Measurements from ENCODE around the gene PRPF40A.

The PRPF40A gene

GRCh38 chr2:152623775-152624174, 93.5 kb downstream of the PRPF40A start:
- Mint-ChIP-seq H3K36me3 (ENCODE audit: low read depth) (no peaks in the 10 kb centered on the region), H3K9me3 (no peaks in the 10 kb centered on the region), H3K4me1 (ENCODE audit: low read depth) (no peaks in the 10 kb centered on the region), H3K4me3 (no peak overlapping the region), H3K27me3 (peaks cover 4% of the 10 kb centered on the region), H3K27ac (no peak overlapping the region)

GRCh38 chr2:152623076-152623740, 94.1 kb downstream of the PRPF40A start:
- Mint-ChIP-seq H3K9me3 (no peaks in the 10 kb centered on the region), H3K36me3 (ENCODE audit: low read depth) (no peaks in the 10 kb centered on the region), H3K4me1 (ENCODE audit: low read depth) (no peaks in the 10 kb centered on the region), H3K4me3 (no peak overlapping the region), H3K27me3 (peaks cover 4% of the 10 kb centered on the region), H3K27ac (no peak overlapping the region)

GRCh38 chr2:152622219-152622618, 95.0 kb downstream of the PRPF40A start:
- Mint-ChIP-seq H3K27ac (no peak overlapping the region), H3K4me3 (no peak overlapping the region), H3K27me3 (peaks cover 4% of the 10 kb centered on the region), H3K9me3 (no peaks in the 10 kb centered on the region), H3K36me3 (ENCODE audit: low read depth) (no peaks in the 10 kb centered on the region), H3K4me1 (ENCODE audit: low read depth) (no peaks in the 10 kb centered on the region)

- H3K9me3 Mint-ChIP-seq = no peaks in the 10 kb centered on the region
- no peaks in the 10 kb centered on the region for H3K4me1 Mint-ChIP-seq (ENCODE audit: low read depth)
- H3K27ac Mint-ChIP-seq = no peak overlapping the region
- no peak overlapping the region for H3K4me3 Mint-ChIP-seq
- peaks cover 4% of the 10 kb centered on the region for H3K27me3 Mint-ChIP-seq
- no peaks in the 10 kb centered on the region for H3K36me3 Mint-ChIP-seq (ENCODE audit: low read depth)
These were observed 96.3 kb downstream of the PRPF40A start for GRCh38 chr2:152620985-152621384.

DNA sequence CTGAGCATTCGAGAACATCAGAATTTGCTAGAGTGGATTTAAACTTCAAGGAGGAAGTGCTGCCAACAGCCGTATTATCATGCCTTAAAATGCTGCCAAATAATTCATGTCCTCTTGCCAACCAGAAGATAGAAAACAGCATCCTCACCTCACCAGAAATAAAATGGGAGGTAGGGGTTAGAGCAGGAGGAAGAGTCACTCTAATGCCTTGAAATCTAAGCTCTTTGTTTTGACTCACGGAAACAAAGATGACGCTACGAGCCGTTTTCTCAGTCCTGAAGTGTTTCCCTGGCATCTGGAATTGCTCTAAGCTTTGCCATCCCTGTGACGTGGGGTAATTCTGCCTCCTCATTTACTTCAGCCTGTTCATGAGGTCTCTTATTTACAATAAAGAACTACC, 97.1 kb downstream of the PRPF40A start:
- no peaks in the 10 kb centered on the region for H3K9me3 Mint-ChIP-seq
- no peak overlapping the region for H3K4me3 Mint-ChIP-seq
- no peak overlapping the region for H3K27ac Mint-ChIP-seq
- H3K27me3 Mint-ChIP-seq = peaks cover 4% of the 10 kb centered on the region
- H3K4me1 Mint-ChIP-seq (ENCODE audit: low read depth) = no peaks in the 10 kb centered on the region
- H3K36me3 Mint-ChIP-seq (ENCODE audit: low read depth) = no peaks in the 10 kb centered on the region

DNA sequence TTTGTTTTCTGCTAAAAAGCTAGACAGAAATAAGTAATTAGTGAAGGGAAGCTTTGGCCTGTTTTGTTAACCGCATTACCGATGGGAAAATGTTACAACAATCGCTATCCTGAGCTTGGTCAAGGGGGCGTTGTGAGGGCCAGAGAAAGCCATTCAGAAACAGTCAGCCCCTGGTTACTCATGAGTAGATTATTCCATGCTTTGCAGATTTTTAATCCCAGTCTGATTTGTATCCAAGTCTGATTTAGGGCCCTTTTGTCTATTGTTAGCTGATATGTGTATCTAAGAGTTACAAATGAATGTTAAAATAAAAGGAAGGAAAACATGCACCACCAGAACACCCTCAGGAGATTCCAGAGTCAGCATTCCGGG, 99.1 kb downstream of the PRPF40A start:
- H3K9me3 Mint-ChIP-seq = no peaks in the 10 kb centered on the region
- no peaks in the 10 kb centered on the region for H3K36me3 Mint-ChIP-seq (ENCODE audit: low read depth)
- H3K4me1 Mint-ChIP-seq (ENCODE audit: low read depth) = peaks cover 9% of the 10 kb centered on the region
- H3K27me3 Mint-ChIP-seq = no peaks in the 10 kb centered on the region
- H3K4me3 Mint-ChIP-seq = no peak overlapping the region
- H3K27ac Mint-ChIP-seq = no peak overlapping the region

DNA sequence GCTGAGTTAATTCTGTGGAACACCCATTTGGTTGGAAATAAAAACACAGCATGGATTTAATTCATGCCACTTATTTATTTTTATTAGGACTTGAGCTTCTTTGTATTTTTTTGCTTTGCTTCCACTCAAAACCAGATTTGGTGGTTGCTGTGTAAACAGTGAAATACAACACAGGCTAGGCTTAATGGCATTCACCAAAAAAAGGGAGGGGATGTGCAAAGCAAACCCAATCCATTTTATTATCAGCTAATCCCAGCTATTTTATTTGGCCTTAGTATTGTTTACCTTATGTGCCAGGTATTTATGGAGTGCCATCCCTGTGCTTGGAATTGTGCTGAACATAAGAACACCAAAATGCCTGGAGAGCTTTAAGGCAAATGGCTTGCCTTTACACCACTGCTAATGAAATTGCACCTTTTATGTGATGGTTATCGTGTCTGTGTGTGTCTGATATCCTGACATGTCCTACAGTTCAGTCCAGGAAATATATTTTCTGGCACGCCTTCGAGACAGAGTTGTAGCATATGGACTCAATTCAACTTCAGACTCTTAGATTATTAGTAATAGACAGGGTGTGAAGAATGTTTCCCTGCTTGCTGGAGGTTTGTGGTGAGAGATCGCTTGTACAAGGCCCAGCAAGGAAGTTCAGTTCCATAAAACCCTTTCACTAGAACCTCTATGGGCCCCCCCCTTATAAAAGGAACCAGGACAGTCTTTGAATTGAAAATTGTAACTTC, 99.6 kb downstream of the PRPF40A start:
- no peaks in the 10 kb centered on the region for H3K9me3 Mint-ChIP-seq
- H3K27me3 Mint-ChIP-seq = no peaks in the 10 kb centered on the region
- H3K36me3 Mint-ChIP-seq (ENCODE audit: low read depth) = no peaks in the 10 kb centered on the region
- H3K4me1 Mint-ChIP-seq (ENCODE audit: low read depth) = peaks cover 15% of the 10 kb centered on the region
- H3K4me3 Mint-ChIP-seq = no peak overlapping the region
- no peak overlapping the region for H3K27ac Mint-ChIP-seq

- H3K4me3 Mint-ChIP-seq = no peak overlapping the region
- H3K36me3 Mint-ChIP-seq (ENCODE audit: low read depth) = no peaks in the 10 kb centered on the region
- H3K9me3 Mint-ChIP-seq = no peaks in the 10 kb centered on the region
- H3K4me1 Mint-ChIP-seq (ENCODE audit: low read depth) = peaks cover 24% of the 10 kb centered on the region
- H3K27ac Mint-ChIP-seq = no peak overlapping the region
- no peaks in the 10 kb centered on the region for H3K27me3 Mint-ChIP-seq
These were observed 102.1 kb downstream of the PRPF40A start for GRCh38 chr2:152615177-152615576.

DNA sequence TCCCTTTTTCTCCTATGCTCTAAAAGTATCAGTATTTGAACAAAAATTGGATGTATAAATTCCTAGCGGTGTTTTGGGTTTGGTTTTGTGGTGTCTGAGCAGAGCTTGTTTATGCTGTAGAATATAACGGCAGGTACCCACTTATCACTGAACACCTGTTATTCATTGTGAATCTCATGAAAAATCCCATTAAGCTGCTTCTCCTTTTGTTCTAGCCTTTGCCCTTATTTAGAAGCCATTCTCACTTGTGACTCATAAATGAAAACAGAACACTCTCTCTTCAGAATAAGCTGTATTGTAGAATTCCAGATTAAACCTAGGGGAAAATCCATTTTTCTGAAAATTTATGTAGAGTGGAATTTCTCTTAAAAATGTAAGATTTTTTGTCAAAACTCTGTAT, 104.0 kb downstream of the PRPF40A start:
- Mint-ChIP-seq H3K36me3 (ENCODE audit: low read depth) (no peaks in the 10 kb centered on the region), H3K4me1 (ENCODE audit: low read depth) (peaks cover 24% of the 10 kb centered on the region), H3K4me3 (no peak overlapping the region), H3K27me3 (no peaks in the 10 kb centered on the region), H3K27ac (peak overlapping the region; percentile 26), H3K9me3 (no peaks in the 10 kb centered on the region)

GRCh38 chr2:152611458-152612231, 105.6 kb downstream of the PRPF40A start:
- Mint-ChIP-seq H3K4me3 (peak overlapping the region; percentile 20), H3K4me1 (ENCODE audit: low read depth) (peaks cover 24% of the 10 kb centered on the region), H3K27me3 (no peaks in the 10 kb centered on the region), H3K27ac (peak overlapping the region; percentile 26), H3K9me3 (no peaks in the 10 kb centered on the region), H3K36me3 (ENCODE audit: low read depth) (no peaks in the 10 kb centered on the region)

DNA sequence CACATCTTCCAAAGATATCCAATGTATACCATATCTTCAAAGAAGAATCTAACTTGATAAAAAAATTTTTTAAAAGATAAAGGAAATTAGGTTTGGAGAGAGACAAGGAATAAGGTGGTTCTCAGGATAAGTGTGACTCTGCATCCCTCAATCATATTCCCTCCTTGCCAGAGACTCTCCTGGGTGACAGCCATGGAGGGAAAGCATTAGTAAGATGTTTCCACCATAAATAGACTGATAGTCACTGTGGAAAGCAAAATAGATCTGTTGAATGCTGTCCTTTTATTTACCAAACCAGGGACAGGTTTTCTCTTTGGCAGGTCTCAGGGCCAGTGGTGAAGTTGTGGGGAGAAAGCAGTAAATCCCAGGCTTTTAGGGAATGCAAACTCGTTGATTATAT, 107.6 kb downstream of the PRPF40A start:
- H3K27ac Mint-ChIP-seq = no peak overlapping the region
- H3K4me1 Mint-ChIP-seq (ENCODE audit: low read depth) = peaks cover 24% of the 10 kb centered on the region
- no peak overlapping the region for H3K4me3 Mint-ChIP-seq
- no peaks in the 10 kb centered on the region for H3K27me3 Mint-ChIP-seq
- H3K9me3 Mint-ChIP-seq = no peaks in the 10 kb centered on the region
- no peaks in the 10 kb centered on the region for H3K36me3 Mint-ChIP-seq (ENCODE audit: low read depth)

GRCh38 chr2:152609154-152609553, 108.1 kb downstream of the PRPF40A start:
- no peaks in the 10 kb centered on the region for H3K36me3 Mint-ChIP-seq (ENCODE audit: low read depth)
- no peak overlapping the region for H3K27ac Mint-ChIP-seq

DNA sequence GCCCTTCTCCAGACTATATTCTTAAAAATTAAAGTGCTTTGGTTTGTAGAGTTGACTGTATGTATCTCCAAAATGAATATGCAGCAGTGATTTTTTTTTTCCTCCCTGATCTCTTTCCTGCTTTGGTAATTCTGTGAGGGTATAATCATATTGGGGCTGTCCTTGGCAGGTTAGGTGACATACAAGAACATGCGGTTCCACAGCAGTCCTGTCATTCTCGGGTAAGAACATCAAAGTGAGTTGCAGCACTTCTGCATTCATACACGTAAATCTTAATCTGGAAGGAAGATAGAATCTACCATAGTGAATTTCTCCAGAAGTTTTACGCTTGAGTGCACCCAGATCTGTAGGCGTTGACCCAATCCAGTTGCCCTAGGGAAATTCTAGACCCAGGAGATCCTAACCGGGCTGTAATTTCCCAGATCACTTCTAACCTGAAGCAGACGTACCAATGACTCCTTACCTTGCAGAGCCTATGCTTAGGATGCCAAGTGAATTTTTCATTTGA, 109.4 kb downstream of the PRPF40A start:
- no peaks in the 10 kb centered on the region for H3K27me3 Mint-ChIP-seq
- H3K27ac Mint-ChIP-seq = no peak overlapping the region
- H3K36me3 Mint-ChIP-seq (ENCODE audit: low read depth) = no peaks in the 10 kb centered on the region
- H3K4me1 Mint-ChIP-seq (ENCODE audit: low read depth) = peaks cover 15% of the 10 kb centered on the region
- H3K9me3 Mint-ChIP-seq = no peaks in the 10 kb centered on the region
- H3K4me3 Mint-ChIP-seq = no peak overlapping the region

More at GRCh38 chr2:152609154-152609553, 108.1 kb downstream of the PRPF40A start:
- Mint-ChIP-seq H3K27me3 (no peaks in the 10 kb centered on the region), H3K9me3 (no peaks in the 10 kb centered on the region), H3K4me1 (ENCODE audit: low read depth) (peaks cover 24% of the 10 kb centered on the region), H3K4me3 (no peak overlapping the region)

- no peaks in the 10 kb centered on the region for H3K9me3 Mint-ChIP-seq
These were observed 110.3 kb downstream of the PRPF40A start for GRCh38 chr2:152606941-152607340.

DNA sequence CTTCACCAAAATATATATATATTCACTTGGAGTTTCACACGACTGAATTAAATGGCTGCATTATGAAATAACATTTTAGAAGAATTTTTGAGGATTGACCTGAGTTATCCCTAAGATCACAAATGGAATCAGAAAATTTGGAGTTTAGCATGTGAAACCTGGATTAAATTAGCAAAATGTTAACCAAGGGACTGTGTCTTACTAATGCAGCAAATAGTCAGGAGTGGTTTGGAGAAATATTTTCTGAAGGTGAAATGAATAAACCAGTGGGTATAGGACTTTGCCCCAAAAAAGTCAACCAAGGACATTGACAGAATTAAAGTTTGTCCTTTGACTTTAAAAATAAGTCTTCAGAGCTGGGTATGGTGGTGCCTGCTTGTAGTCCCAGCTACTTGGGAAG, 111.2 kb downstream of the PRPF40A start:
- H3K9me3 Mint-ChIP-seq = no peaks in the 10 kb centered on the region
- no peak overlapping the region for H3K4me3 Mint-ChIP-seq
- no peak overlapping the region for H3K27ac Mint-ChIP-seq
- no peaks in the 10 kb centered on the region for H3K36me3 Mint-ChIP-seq (ENCODE audit: low read depth)
- H3K27me3 Mint-ChIP-seq = no peaks in the 10 kb centered on the region
- H3K4me1 Mint-ChIP-seq (ENCODE audit: low read depth) = peaks cover 5% of the 10 kb centered on the region

More at GRCh38 chr2:152606941-152607340, 110.3 kb downstream of the PRPF40A start:
- no peak overlapping the region for H3K4me3 Mint-ChIP-seq
- no peaks in the 10 kb centered on the region for H3K27me3 Mint-ChIP-seq
- H3K36me3 Mint-ChIP-seq (ENCODE audit: low read depth) = no peaks in the 10 kb centered on the region
- peaks cover 11% of the 10 kb centered on the region for H3K4me1 Mint-ChIP-seq (ENCODE audit: low read depth)
- no peak overlapping the region for H3K27ac Mint-ChIP-seq
